K562 (cell line): ENCODE data around the gene PDZRN4.

Source experiments
- CEBPG ChIP-seq, 3 experiments: fragments of 200-800 bp in 1 of 3; sonication (Bioruptor generic) in 1 of 3; sonication (generic) in 1 of 3; formaldehyde crosslinking in 1 of 3; IDR thresholded peaks in 2 of 3; conservative IDR thresholded peaks in 1 of 3; 2 replicates each; pipeline versions ENCODE4 v1.6.1 to v1.8.0; 2016 to 2022; ENCODE audit warnings: missing compliant biosample characterization in 2 of 3, missing genetic modification characterization in 2 of 3, mild to moderate bottlenecking in 1 of 3, missing genetic modification reagents in 1 of 3
- JUN ChIP-seq, 2 experiments: sonication (generic) in 1 of 2; formaldehyde crosslinking in 1 of 2; IDR thresholded peaks; 2 replicates each; pipeline versions ENCODE4 v1.6.1 to v1.8.0; 2012 to 2022; ENCODE audit warnings: borderline replicate concordance in 2 of 2, mild to moderate bottlenecking in 2 of 2, improper control_type of control experiment in 1 of 2, low read depth in 1 of 2, low read length in 1 of 2, missing genetic modification reagents in 1 of 2
- POLR2A ChIP-seq: fragments of 450-650 bp; conservative IDR thresholded peaks from 2 replicates; pipeline ENCODE4 v1.6.1; 2016
- SMC3 ChIP-seq: conservative IDR thresholded peaks from 2 replicates; pipeline ENCODE4 v1.6.1; 2011; ENCODE audit warnings: low read depth, low read length, improper control_type of control experiment; ENCODE audit not compliant: insufficient read depth
- SOX6 ChIP-seq: fragments of 450-650 bp; IDR thresholded peaks from 2 replicates; pipeline ENCODE4 v1.6.1; 2014; ENCODE audit warnings: mild to moderate bottlenecking
- TAF1 ChIP-seq: IDR thresholded peaks from 2 replicates; pipeline ENCODE4 v1.6.1; 2011; ENCODE audit warnings: mild to moderate bottlenecking, low read length, moderate library complexity; ENCODE audit not compliant: insufficient read depth, control insufficient read depth, severe bottlenecking; ENCODE audit errors: extremely low read depth
- TAF9B ChIP-seq: fragments of 450-650 bp; IDR thresholded peaks from 2 replicates; pipeline ENCODE4 v1.6.1; 2018; ENCODE audit warnings: mild to moderate bottlenecking; ENCODE audit not compliant: partially characterized antibody
- TF ChIP-seq, protein P1 (sequence below): fragments of 150-350 bp; conservative IDR thresholded peaks from 2 replicates; pipeline ENCODE4 v1.6.1; 2014; ENCODE audit warnings: low read length
- TF ChIP-seq, protein P2 (sequence below), 2 experiments: fragments of 450-650 bp in 1 of 2; sonication (generic) in 1 of 2; formaldehyde crosslinking in 1 of 2; IDR thresholded peaks; 2 replicates each; pipeline versions ENCODE4 v1.7.1 to v1.9.0; 2016 to 2022; ENCODE audit warnings: inconsistent platforms in 1 of 2, mild to moderate bottlenecking in 1 of 2, missing genetic modification reagents in 1 of 2
- TF ChIP-seq, protein P3 (sequence below): sonication (generic); formaldehyde crosslinking; IDR thresholded peaks from 2 replicates; pipeline ENCODE4 v1.8.1; 2023; ENCODE audit warnings: mild to moderate bottlenecking, missing genetic modification reagents
- TF ChIP-seq, protein P4 (sequence below), 3 experiments: IDR thresholded peaks in 2 of 3; conservative IDR thresholded peaks in 1 of 3; 2 replicates each; pipeline ENCODE4 v1.5.1; 2011 to 2012; ENCODE audit warnings: low read length in 3 of 3, mild to moderate bottlenecking in 3 of 3, control low read depth in 2 of 3, improper control_type of control experiment in 1 of 3, inconsistent platforms in 1 of 3, low read depth in 1 of 3, mixed read lengths in 1 of 3, moderate library complexity in 1 of 3; ENCODE audit not compliant: insufficient read depth in 2 of 3
- TF ChIP-seq, protein P5 (sequence below): fragments of 250-450 bp; sonication (Bioruptor Pico); IDR thresholded peaks from 2 replicates; pipeline ENCODE4 v1.5.1; 2021; ENCODE audit warnings: mild to moderate bottlenecking

DNA sequence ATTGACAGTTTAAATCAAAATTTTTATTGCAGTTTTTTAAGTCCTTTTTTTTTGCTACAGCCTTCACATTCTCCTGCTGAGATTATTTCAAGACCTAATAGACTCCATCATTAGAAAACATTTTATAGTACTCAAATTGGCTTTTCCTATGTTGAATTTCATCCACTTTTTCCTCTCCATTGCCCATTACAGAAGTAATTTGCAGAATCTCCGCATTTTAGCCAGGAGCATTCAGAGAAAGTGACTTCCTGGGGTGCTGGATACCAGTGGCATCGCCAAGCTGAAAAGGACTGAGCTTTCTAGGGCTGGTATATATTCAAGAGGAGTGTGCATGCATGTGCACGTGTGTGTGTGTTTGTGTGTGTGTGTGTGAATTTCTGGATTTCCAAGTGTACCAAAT is 340.8 kb downstream of the PDZRN4 start:
- TF ChIP-seq, protein P1, sequence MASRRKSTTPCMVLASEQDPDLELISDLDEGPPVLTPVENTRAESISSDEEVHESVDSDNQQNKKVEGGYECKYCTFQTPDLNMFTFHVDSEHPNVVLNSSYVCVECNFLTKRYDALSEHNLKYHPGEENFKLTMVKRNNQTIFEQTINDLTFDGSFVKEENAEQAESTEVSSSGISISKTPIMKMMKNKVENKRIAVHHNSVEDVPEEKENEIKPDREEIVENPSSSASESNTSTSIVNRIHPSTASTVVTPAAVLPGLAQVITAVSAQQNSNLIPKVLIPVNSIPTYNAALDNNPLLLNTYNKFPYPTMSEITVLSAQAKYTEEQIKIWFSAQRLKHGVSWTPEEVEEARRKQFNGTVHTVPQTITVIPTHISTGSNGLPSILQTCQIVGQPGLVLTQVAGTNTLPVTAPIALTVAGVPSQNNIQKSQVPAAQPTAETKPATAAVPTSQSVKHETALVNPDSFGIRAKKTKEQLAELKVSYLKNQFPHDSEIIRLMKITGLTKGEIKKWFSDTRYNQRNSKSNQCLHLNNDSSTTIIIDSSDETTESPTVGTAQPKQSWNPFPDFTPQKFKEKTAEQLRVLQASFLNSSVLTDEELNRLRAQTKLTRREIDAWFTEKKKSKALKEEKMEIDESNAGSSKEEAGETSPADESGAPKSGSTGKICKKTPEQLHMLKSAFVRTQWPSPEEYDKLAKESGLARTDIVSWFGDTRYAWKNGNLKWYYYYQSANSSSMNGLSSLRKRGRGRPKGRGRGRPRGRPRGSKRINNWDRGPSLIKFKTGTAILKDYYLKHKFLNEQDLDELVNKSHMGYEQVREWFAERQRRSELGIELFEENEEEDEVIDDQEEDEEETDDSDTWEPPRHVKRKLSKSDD: no peak
- TF ChIP-seq, protein P2, sequence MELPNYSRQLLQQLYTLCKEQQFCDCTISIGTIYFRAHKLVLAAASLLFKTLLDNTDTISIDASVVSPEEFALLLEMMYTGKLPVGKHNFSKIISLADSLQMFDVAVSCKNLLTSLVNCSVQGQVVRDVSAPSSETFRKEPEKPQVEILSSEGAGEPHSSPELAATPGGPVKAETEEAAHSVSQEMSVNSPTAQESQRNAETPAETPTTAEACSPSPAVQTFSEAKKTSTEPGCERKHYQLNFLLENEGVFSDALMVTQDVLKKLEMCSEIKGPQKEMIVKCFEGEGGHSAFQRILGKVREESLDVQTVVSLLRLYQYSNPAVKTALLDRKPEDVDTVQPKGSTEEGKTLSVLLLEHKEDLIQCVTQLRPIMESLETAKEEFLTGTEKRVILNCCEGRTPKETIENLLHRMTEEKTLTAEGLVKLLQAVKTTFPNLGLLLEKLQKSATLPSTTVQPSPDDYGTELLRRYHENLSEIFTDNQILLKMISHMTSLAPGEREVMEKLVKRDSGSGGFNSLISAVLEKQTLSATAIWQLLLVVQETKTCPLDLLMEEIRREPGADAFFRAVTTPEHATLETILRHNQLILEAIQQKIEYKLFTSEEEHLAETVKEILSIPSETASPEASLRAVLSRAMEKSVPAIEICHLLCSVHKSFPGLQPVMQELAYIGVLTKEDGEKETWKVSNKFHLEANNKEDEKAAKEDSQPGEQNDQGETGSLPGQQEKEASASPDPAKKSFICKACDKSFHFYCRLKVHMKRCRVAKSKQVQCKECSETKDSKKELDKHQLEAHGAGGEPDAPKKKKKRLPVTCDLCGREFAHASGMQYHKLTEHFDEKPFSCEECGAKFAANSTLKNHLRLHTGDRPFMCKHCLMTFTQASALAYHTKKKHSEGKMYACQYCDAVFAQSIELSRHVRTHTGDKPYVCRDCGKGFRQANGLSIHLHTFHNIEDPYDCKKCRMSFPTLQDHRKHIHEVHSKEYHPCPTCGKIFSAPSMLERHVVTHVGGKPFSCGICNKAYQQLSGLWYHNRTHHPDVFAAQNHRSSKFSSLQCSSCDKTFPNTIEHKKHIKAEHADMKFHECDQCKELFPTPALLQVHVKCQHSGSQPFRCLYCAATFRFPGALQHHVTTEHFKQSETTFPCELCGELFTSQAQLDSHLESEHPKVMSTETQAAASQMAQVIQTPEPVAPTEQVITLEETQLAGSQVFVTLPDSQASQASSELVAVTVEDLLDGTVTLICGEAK (IDR thresholded peaks at IDR 0.05): no peak
- TF ChIP-seq, protein P2 (CRISPR knock-in tag; IDR thresholded peaks at IDR 0.05): no peak
- TF ChIP-seq TAF1 (no peak), SOX6 (no peak), TAF9B (no peak), JUN (IDR thresholded peaks at IDR 0.05; ENCODE audit: borderline replicate concordance, low read depth, low read length) (no peak), JUN (CRISPR knock-in tag; IDR thresholded peaks at IDR 0.05; ENCODE audit: borderline replicate concordance) (no peak), POLR2A (no peak), CEBPG (CRISPR knock-in tag; IDR thresholded peaks at IDR 0.05) (no peak), CEBPG (tag; conservative IDR thresholded peaks at IDR 0.05 in 1 of 2, IDR thresholded peaks at IDR 0.05 in 1 of 2) (no peak), SMC3 (no peak)
- TF ChIP-seq, protein P3, sequence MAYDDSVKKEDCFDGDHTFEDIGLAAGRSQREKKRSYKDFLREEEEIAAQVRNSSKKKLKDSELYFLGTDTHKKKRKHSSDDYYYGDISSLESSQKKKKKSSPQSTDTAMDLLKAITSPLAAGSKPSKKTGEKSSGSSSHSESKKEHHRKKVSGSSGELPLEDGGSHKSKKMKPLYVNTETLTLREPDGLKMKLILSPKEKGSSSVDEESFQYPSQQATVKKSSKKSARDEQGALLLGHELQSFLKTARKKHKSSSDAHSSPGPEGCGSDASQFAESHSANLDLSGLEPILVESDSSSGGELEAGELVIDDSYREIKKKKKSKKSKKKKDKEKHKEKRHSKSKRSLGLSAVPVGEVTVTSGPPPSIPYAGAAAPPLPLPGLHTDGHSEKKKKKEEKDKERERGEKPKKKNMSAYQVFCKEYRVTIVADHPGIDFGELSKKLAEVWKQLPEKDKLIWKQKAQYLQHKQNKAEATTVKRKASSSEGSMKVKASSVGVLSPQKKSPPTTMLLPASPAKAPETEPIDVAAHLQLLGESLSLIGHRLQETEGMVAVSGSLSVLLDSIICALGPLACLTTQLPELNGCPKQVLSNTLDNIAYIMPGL (CRISPR knock-in tag): no peak
- TF ChIP-seq, protein P4, sequence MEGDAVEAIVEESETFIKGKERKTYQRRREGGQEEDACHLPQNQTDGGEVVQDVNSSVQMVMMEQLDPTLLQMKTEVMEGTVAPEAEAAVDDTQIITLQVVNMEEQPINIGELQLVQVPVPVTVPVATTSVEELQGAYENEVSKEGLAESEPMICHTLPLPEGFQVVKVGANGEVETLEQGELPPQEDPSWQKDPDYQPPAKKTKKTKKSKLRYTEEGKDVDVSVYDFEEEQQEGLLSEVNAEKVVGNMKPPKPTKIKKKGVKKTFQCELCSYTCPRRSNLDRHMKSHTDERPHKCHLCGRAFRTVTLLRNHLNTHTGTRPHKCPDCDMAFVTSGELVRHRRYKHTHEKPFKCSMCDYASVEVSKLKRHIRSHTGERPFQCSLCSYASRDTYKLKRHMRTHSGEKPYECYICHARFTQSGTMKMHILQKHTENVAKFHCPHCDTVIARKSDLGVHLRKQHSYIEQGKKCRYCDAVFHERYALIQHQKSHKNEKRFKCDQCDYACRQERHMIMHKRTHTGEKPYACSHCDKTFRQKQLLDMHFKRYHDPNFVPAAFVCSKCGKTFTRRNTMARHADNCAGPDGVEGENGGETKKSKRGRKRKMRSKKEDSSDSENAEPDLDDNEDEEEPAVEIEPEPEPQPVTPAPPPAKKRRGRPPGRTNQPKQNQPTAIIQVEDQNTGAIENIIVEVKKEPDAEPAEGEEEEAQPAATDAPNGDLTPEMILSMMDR (IDR thresholded peaks at IDR 0.05 in 2 of 3, conservative IDR thresholded peaks at IDR 0.05 in 1 of 3; ENCODE audit: insufficient read depth in 2 of 3, low read depth in 1 of 3, low read length in 3 of 3): no peak
- TF ChIP-seq, protein P5, sequence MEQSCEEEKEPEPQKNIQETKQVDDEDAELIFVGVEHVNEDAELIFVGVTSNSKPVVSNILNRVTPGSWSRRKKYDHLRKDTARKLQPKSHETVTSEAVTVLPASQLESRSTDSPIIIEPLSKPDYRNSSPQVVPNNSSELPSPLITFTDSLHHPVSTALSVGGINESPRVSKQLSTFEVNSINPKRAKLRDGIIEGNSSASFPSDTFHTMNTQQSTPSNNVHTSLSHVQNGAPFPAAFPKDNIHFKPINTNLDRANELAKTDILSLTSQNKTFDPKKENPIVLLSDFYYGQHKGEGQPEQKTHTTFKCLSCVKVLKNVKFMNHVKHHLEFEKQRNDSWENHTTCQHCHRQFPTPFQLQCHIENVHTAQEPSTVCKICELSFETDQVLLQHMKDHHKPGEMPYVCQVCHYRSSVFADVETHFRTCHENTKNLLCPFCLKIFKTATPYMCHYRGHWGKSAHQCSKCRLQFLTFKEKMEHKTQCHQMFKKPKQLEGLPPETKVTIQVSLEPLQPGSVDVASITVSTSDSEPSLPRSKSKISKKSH (CRISPR knock-in tag): no peak
